ENCODE data around the gene AQP2.

Gene AQP2

DNA sequence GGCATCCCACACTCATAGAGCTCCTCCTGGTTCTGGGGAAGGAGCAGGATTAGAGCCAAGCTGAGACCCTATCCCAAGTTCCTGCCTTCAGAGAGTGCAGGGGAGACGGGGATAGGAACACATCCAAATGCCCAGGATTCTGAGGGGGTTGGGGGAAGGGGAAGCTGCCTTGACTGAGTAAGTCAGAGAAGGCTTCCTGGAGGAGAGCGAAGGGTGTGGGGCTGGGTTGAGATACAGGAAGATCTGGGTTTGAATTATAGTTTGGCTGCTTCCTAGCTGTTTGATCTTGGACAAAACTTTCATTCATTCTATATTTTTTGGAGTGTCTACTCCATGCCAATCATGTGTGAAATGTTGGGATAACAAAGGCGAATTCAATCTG lies 8.0 kb upstream of the AQP2 start:
- H3K9me3 ChIP-seq (ENCODE audit: control insufficient read depth, insufficient read depth, low read depth, low read length), result no peaks in the 10 kb centered on the region
- no peak overlapping the region for H3K4me3 ChIP-seq (ENCODE audit: low read depth, low read length)
- H3K27ac ChIP-seq (ENCODE audit: extremely low read depth, low read depth, low read length), result no peak overlapping the region
- ChIA-PET CTCF (interaction anchor here (0.7 to 2.3 kb wide), 6 partner anchors 25 to 182 kb away, joined by 3 to 7 read pairs (median 5); no protein-coding TSS in a partner anchor), POLR2A (no interaction called here)
- TF ChIP-seq GLIS2 (tag by site-specific recombination; IDR thresholded peaks at IDR 0.05) (no peak), SP3 (tag by site-specific recombination; IDR thresholded peaks at IDR 0.05) (no peak), ZNF624 (tag by site-specific recombination; IDR thresholded peaks at IDR 0.05) (no peak), ZNF174 (tag by site-specific recombination; IDR thresholded peaks at IDR 0.05) (no peak), ZNF701 (tag by site-specific recombination; IDR thresholded peaks at IDR 0.05) (no peak), ZNF561 (tag by site-specific recombination; IDR thresholded peaks at IDR 0.05; ENCODE audit: borderline replicate concordance) (no peak), ZNF433 (tag by site-specific recombination; IDR thresholded peaks at IDR 0.05; ENCODE audit: low read depth) (no peak), ZFP3 (tag by site-specific recombination; IDR thresholded peaks at IDR 0.05; ENCODE audit: low read depth) (no peak), ZNF394 (tag by site-specific recombination; IDR thresholded peaks at IDR 0.05; ENCODE audit: borderline replicate concordance) (no peak), ZNF792 (tag by site-specific recombination; IDR thresholded peaks at IDR 0.05) (no peak), ZSCAN16 (tag by site-specific recombination; IDR thresholded peaks at IDR 0.05) (no peak), ZNF239 (tag by site-specific recombination; IDR thresholded peaks at IDR 0.05) (no peak), ZNF48 (tag by site-specific recombination; IDR thresholded peaks at IDR 0.05) (no peak), ZNF600 (tag by site-specific recombination; IDR thresholded peaks at IDR 0.05) (no peak), ZNF2 (tag by site-specific recombination; IDR thresholded peaks at IDR 0.05) (no peak)
- TF ChIP-seq, protein P1, sequence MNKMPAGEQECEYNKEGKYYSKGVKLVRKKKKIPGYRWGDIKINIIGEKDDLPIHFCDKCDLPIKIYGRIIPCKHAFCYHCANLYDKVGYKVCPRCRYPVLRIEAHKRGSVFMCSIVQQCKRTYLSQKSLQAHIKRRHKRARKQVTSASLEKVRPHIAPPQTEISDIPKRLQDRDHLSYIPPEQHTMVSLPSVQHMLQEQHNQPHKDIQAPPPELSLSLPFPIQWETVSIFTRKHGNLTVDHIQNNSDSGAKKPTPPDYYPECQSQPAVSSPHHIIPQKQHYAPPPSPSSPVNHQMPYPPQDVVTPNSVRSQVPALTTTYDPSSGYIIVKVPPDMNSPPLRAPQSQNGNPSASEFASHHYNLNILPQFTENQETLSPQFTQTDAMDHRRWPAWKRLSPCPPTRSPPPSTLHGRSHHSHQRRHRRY (tag by site-specific recombination; IDR thresholded peaks at IDR 0.05), result no peak
- TF ChIP-seq, protein P2, sequence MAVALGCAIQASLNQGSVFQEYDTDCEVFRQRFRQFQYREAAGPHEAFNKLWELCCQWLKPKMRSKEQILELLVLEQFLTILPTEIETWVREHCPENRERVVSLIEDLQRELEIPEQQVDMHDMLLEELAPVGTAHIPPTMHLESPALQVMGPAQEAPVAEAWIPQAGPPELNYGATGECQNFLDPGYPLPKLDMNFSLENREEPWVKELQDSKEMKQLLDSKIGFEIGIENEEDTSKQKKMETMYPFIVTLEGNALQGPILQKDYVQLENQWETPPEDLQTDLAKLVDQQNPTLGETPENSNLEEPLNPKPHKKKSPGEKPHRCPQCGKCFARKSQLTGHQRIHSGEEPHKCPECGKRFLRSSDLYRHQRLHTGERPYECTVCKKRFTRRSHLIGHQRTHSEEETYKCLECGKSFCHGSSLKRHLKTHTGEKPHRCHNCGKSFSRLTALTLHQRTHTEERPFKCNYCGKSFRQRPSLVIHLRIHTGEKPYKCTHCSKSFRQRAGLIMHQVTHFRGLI (tag by site-specific recombination; IDR thresholded peaks at IDR 0.05), result no peak
- TF ChIP-seq, protein P3, sequence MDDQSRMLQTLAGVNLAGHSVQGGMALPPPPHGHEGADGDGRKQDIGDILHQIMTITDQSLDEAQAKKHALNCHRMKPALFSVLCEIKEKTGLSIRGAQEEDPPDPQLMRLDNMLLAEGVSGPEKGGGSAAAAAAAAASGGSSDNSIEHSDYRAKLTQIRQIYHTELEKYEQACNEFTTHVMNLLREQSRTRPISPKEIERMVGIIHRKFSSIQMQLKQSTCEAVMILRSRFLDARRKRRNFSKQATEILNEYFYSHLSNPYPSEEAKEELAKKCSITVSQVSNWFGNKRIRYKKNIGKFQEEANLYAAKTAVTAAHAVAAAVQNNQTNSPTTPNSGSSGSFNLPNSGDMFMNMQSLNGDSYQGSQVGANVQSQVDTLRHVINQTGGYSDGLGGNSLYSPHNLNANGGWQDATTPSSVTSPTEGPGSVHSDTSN (CRISPR knock-in tag; IDR thresholded peaks at IDR 0.05), result no peak
- TF ChIP-seq, protein P4, sequence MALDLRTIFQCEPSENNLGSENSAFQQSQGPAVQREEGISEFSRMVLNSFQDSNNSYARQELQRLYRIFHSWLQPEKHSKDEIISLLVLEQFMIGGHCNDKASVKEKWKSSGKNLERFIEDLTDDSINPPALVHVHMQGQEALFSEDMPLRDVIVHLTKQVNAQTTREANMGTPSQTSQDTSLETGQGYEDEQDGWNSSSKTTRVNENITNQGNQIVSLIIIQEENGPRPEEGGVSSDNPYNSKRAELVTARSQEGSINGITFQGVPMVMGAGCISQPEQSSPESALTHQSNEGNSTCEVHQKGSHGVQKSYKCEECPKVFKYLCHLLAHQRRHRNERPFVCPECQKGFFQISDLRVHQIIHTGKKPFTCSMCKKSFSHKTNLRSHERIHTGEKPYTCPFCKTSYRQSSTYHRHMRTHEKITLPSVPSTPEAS (tag by site-specific recombination; IDR thresholded peaks at IDR 0.05), result no peak
- TF ChIP-seq, protein P5, sequence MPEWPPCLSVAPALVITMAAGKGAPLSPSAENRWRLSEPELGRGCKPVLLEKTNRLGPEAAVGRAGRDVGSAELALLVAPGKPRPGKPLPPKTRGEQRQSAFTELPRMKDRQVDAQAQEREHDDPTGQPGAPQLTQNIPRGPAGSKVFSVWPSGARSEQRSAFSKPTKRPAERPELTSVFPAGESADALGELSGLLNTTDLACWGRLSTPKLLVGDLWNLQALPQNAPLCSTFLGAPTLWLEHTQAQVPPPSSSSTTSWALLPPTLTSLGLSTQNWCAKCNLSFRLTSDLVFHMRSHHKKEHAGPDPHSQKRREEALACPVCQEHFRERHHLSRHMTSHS (tag by site-specific recombination; IDR thresholded peaks at IDR 0.05), result no peak
- H3K4me1 ChIP-seq (ENCODE audit: control insufficient read depth, insufficient read depth, low read length), result no peaks in the 10 kb centered on the region
- H3K36me3 ChIP-seq (ENCODE audit: control insufficient read depth in 2 of 2, insufficient read depth in 1 of 2, low read length in 2 of 2), result no peaks in the 10 kb centered on the region
